Parathyroid adenoma (tissue), 2 donors: ENCODE data around the gene PDCL2.

ENCODE experiments used
- H2AFZ ChIP-seq: fragments of 300-600 bp; sonication (generic); one replicate; pipeline ENCODE4 v1.7.0; 2017; ENCODE audit warnings: antibody characterized with exemption, mild to moderate bottlenecking
- H3K27ac ChIP-seq: fragments of 300-600 bp; sonication (generic); one replicate; pipeline ENCODE4 v1.7.0; 2017
- H3K27me3 ChIP-seq: fragments of 300-600 bp; sonication (generic); one replicate; pipeline ENCODE4 v1.7.0; 2017; ENCODE audit warnings: low read length; ENCODE audit not compliant: control insufficient read depth, insufficient read depth
- H3K36me3 ChIP-seq: fragments of 300-600 bp; sonication (generic); one replicate; pipeline ENCODE4 v1.7.0; 2017; ENCODE audit warnings: low read length; ENCODE audit not compliant: control insufficient read depth, insufficient read depth
- H3K4me1 ChIP-seq: fragments of 300-600 bp; sonication (generic); one replicate; pipeline ENCODE4 v1.7.0; 2017; ENCODE audit warnings: control low read depth
- H3K4me2 ChIP-seq: fragments of 300-600 bp; sonication (generic); one replicate; pipeline ENCODE4 v1.7.0; 2017; ENCODE audit warnings: low read length
- H3K4me3 ChIP-seq: fragments of 300-600 bp; sonication (generic); one replicate; pipeline ENCODE4 v1.7.0; 2017; ENCODE audit warnings: low read depth, low read length
- H3K79me2 ChIP-seq: fragments of 300-600 bp; sonication (generic); one replicate; pipeline ENCODE4 v1.7.0; 2017; ENCODE audit warnings: control low read depth
- H3K9ac ChIP-seq: fragments of 300-600 bp; sonication (generic); one replicate; pipeline ENCODE4 v1.7.0; 2017; ENCODE audit warnings: mild to moderate bottlenecking
- H3K9me3 ChIP-seq: fragments of 300-600 bp; sonication (generic); one replicate; pipeline ENCODE4 v1.7.0; 2017; ENCODE audit warnings: low read length; ENCODE audit not compliant: control insufficient read depth
- TF ChIP-seq, protein P1 (sequence below): fragments of 300-600 bp; sonication (generic); IDR thresholded peaks from one replicate; pipeline ENCODE4 v1.7.0; 2017; ENCODE audit warnings: antibody characterized with exemption, mild to moderate bottlenecking
- donor health status: primary hyperparathyroidism.

Gene PDCL2

DNA sequence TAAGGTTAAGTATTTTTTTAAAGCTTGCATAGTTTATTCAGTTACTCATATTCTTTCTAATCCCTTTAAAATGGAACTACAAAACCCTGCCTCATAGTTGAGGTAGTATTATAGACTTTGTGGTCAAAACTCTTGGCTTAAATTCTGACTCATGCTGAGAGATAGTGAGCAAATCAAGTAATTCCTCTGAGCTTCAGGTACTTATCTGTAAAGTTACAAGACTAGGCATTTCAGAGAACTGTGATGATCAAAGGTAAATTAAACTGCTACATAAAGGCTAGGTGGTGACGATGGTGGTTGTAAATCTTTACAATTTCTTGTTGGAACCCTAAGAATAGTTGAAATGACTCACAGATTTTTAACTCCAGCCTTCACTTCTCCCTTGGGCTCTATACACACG, 42.2 kb downstream of the PDCL2 start:
- no peak overlapping the region for H3K27ac ChIP-seq
- H3K9me3 ChIP-seq = no peaks in the 10 kb centered on the region
- no peak overlapping the region for H3K4me2 ChIP-seq

DNA sequence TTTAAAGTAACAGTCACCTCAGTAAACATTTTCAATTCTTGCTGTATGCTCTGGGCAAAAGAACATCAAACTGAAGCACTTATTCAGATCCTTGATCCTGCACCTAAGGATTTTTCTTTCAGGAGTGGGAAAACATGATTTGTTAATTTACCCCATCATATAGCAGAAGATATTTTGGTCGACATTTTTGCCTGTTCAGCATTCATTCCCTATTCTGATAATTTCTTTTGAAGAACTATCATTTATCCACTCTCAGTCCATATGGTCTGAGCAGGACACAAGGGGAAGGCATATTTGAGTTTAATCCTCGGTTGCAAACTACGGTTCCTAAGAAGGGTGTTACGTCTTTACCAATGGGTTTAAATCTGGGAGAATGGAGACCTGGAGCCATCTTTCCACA, 44.1 kb downstream of the PDCL2 start:
- TF ChIP-seq, protein P1, sequence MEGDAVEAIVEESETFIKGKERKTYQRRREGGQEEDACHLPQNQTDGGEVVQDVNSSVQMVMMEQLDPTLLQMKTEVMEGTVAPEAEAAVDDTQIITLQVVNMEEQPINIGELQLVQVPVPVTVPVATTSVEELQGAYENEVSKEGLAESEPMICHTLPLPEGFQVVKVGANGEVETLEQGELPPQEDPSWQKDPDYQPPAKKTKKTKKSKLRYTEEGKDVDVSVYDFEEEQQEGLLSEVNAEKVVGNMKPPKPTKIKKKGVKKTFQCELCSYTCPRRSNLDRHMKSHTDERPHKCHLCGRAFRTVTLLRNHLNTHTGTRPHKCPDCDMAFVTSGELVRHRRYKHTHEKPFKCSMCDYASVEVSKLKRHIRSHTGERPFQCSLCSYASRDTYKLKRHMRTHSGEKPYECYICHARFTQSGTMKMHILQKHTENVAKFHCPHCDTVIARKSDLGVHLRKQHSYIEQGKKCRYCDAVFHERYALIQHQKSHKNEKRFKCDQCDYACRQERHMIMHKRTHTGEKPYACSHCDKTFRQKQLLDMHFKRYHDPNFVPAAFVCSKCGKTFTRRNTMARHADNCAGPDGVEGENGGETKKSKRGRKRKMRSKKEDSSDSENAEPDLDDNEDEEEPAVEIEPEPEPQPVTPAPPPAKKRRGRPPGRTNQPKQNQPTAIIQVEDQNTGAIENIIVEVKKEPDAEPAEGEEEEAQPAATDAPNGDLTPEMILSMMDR = no peak
- Histone ChIP-seq H3K36me3 (no peaks in the 10 kb centered on the region), H3K79me2 (peaks cover 5% of the 10 kb centered on the region), H3K9me3 (no peaks in the 10 kb centered on the region), H3K4me3 (peak overlapping the region; percentile 70), H2AFZ (peak overlapping the region; percentile 94), H3K9ac (no peak overlapping the region), H3K4me2 (peak overlapping the region; percentile 76), H3K27me3 (no peaks in the 10 kb centered on the region), H3K27ac (peak overlapping the region; percentile 87), H3K4me1 (no peaks in the 10 kb centered on the region)

More for the DNA sequence above, 42.2 kb downstream of the PDCL2 start:
- H3K4me1 ChIP-seq = no peaks in the 10 kb centered on the region
- H3K9ac ChIP-seq = no peak overlapping the region
- H3K4me3 ChIP-seq = no peak overlapping the region
- H3K36me3 ChIP-seq = no peaks in the 10 kb centered on the region
- H2AFZ ChIP-seq = no peak overlapping the region
- H3K27me3 ChIP-seq = no peaks in the 10 kb centered on the region
- H3K79me2 ChIP-seq = no peaks in the 10 kb centered on the region
- TF ChIP-seq, protein P1 = no peak

DNA sequence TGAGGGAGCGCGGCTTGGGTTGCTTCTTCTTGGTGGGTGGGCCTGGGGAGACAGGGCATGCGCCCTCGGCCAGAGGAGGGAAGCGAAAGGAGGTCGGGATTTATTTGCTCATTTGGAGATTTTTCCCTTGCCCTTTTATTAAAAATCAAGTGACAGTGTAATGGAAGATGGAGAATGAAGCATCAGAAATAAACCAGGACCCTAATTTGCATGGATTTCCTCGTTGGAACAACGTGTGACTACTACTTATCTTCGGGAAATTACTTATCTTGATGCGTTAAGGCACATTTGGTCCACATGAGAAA, 44.6 kb downstream of the PDCL2 start:
- Histone ChIP-seq H3K27me3 (no peaks in the 10 kb centered on the region), H3K27ac (peak overlapping the region; percentile 87), H3K9me3 (no peaks in the 10 kb centered on the region), H3K4me2 (peak overlapping the region; percentile 76), H3K4me3 (peak overlapping the region; percentile 70), H3K4me1 (no peaks in the 10 kb centered on the region), H3K79me2 (peaks cover 7% of the 10 kb centered on the region), H3K9ac (no peak overlapping the region), H2AFZ (peak overlapping the region; percentile 94), H3K36me3 (no peaks in the 10 kb centered on the region)
- TF ChIP-seq, protein P1 = no peak

DNA sequence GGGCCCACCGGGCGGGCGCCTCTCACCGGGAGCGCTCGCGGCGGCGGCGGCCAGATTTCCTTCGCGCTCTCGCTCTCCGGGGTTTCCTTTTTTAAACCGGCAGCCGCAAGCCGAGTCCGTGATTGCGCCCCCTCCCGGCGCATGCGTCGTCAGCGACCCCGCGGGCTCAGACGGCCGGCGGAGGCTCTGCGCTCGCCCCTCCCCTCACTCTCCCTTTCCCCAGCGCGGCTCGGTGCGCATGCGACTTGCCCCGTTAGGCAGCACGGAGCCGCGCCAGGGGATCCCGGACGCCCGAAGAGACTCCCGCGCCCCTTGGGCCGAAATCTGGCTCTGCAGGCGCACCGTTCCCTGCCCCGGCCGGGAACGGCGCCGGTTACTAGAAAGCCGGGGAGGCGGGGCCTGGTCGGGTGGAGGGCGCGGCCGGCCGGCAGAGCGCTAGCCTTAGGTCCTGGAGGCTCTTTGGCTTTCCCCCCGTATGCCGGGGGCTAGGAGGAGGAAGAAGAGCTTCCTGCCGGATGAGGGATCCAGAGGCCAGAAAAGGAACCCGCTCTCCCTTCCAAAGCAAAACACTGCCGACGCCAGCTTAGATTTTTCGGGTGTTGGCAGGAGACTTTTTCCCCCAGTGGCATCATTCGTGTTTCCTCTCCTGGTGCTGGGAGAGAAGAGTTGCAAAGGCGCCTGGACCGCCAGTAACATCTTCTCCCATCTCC, 45.1 kb downstream of the PDCL2 start, which contains the start of gene CLOCK:
Gene CLOCK (minus strand): TSS at position 154 of the 710 bp plus-strand sequence. CDS start 64,124 bp downstream, outside the sequence.
- peak within 1 kb of the TSS; percentile 70 for H3K4me3 ChIP-seq
- H2AFZ ChIP-seq = peak within 1 kb of the TSS; percentile 94
- peaks cover 7% of the 10 kb centered on the region for H3K79me2 ChIP-seq
- H3K9ac ChIP-seq = peak within 1 kb of the TSS; percentile 76
- peak within 1 kb of the TSS; percentile 87 for H3K27ac ChIP-seq
- peak within 1 kb of the TSS; percentile 76 for H3K4me2 ChIP-seq
- no peaks in the 10 kb centered on the region for H3K36me3 ChIP-seq
- TF ChIP-seq, protein P1 = peak; percentile 39
- no peaks in the 10 kb centered on the region for H3K9me3 ChIP-seq
- H3K4me1 ChIP-seq = no peaks in the 10 kb centered on the region
- H3K27me3 ChIP-seq = no peaks in the 10 kb centered on the region

DNA sequence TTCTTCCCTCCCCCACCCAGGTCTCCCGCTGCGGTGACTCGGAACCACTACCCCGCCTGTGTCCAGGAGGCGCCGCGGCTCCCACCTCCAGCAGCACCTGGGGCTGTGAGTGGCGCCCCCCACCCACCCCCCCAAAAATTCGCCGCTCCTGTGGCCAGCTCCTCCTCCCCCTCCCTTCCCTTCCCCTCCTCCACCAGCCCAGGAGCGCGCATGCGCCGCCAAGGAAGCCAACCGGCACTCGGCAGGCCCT, 45.6 kb downstream of the PDCL2 start:
- Histone ChIP-seq H3K4me2 (peak overlapping the region; percentile 76), H3K27ac (peak overlapping the region; percentile 87), H3K27me3 (no peaks in the 10 kb centered on the region), H3K4me3 (peak overlapping the region; percentile 70), H3K4me1 (no peaks in the 10 kb centered on the region), H3K9ac (no peak overlapping the region), H2AFZ (peak overlapping the region; percentile 94), H3K36me3 (no peaks in the 10 kb centered on the region), H3K9me3 (no peaks in the 10 kb centered on the region), H3K79me2 (peaks cover 7% of the 10 kb centered on the region)
- TF ChIP-seq, protein P1 = no peak
